GM18498 (cell line): ENCODE measurements around the gene CIRBP.

Experiments used
- ATAC-seq: cut with Tn5 transposase; IDR thresholded peaks from one replicate; pipeline ENCODE4 v1.9.1; 2021; ENCODE audit warnings: mild to moderate bottlenecking, moderate library complexity; ENCODE audit not compliant: unreplicated experiment

Gene CIRBP

GRCh38 chr19:1278713-1279660, 9.9 kb downstream of the CIRBP start:
- no peak for ATAC-seq

GRCh38 chr19:1279782-1280341, 10.7 kb downstream of the CIRBP start:
- ATAC-seq: no peak

- ATAC-seq: no peak
These were observed 11.8 kb downstream of the CIRBP start for GRCh38 chr19:1280636-1281568.

GRCh38 chr19:1281569-1282287, 12.6 kb downstream of the CIRBP start:
- no peak for ATAC-seq

- no peak for ATAC-seq
These were observed 13.6 kb downstream of the CIRBP start for GRCh38 chr19:1282588-1283206.

GRCh38 chr19:1283207-1283916, 14.2 kb downstream of the CIRBP start:
- no peak for ATAC-seq

- no peak for ATAC-seq
These were observed 14.8 kb downstream of the CIRBP start for GRCh38 chr19:1283917-1284292.

GRCh38 chr19:1284293-1284978, 15.3 kb downstream of the CIRBP start:
- no peak for ATAC-seq

GRCh38 chr19:1284979-1285736, 16.0 kb downstream of the CIRBP start:
- ATAC-seq: no peak

- no peak for ATAC-seq
These were observed 16.7 kb downstream of the CIRBP start, which contains the start of gene EFNA2 for GRCh38 chr19:1285737-1286360. Gene EFNA2, plus strand, starts transcription at chr19:1285873. Its CDS starts 296 bp downstream, at chr19:1286169.

GRCh38 chr19:1286487-1287353, 17.6 kb downstream of the CIRBP start:
- no peak for ATAC-seq

GRCh38 chr19:1287354-1288225, 18.5 kb downstream of the CIRBP start:
- ATAC-seq: no peak

GRCh38 chr19:1288226-1288612, 19.1 kb downstream of the CIRBP start:
- no peak for ATAC-seq

- no peak for ATAC-seq
These were observed 19.9 kb downstream of the CIRBP start for GRCh38 chr19:1288833-1289685.

GRCh38 chr19:1289686-1290025, 20.5 kb downstream of the CIRBP start:
- no peak for ATAC-seq
